ENCODE data around the gene BEND7.
"Not testable (repeated sequence)": the region's sequence is repeated elsewhere in the genome, so short reads cannot be mapped to it uniquely, and the experiment has no call there.

Gene BEND7

GRCh38 chr10:13528875-13529713, at the start of gene BEND7:
BEND7 (minus strand) TSS chr10:13529014; CDS start chr10:13528533, 481 bp downstream.
- H3K27me3 ChIP-seq (ENCODE audit: low read depth) = no peaks in the 10 kb centered on the region
- H3K4me3 ChIP-seq = peak within 1 kb of the TSS; percentile 48
- H3K9me3 ChIP-seq = no peaks in the 10 kb centered on the region
- DNase-seq (ENCODE audit: low spot score in 2 of 2) = peak; percentile 43 to 71
- peaks cover 15% of the 10 kb centered on the region for H3K4me1 ChIP-seq
- in situ Hi-C loops (cut with MboI; ENCODE audit: low sequenced_read_pairs) = no loop called here
- no peaks in the 10 kb centered on the region for H3K36me3 ChIP-seq (replicated peaks)

- no peak overlapping the region for H3K4me3 ChIP-seq
- H3K36me3 ChIP-seq (replicated peaks) = no peaks in the 10 kb centered on the region
- no peaks in the 10 kb centered on the region for H3K9me3 ChIP-seq
- no peak for DNase-seq (ENCODE audit: low spot score in 2 of 2)
- in situ Hi-C loops (cut with MboI; ENCODE audit: low sequenced_read_pairs) = no loop called here
- H3K4me1 ChIP-seq = no peaks in the 10 kb centered on the region
- H3K27me3 ChIP-seq (ENCODE audit: low read depth) = peaks cover 26% of the 10 kb centered on the region
Observed at GRCh38 chr10:13573960-13574359, 45.1 kb upstream of the BEND7 start.

- no peaks in the 10 kb centered on the region for H3K36me3 ChIP-seq (replicated peaks)
- in situ Hi-C loops (cut with MboI; ENCODE audit: low sequenced_read_pairs) = no loop called here
- peaks cover 29% of the 10 kb centered on the region for H3K27me3 ChIP-seq (ENCODE audit: low read depth)
Observed at GRCh38 chr10:13571541-13571940, 42.7 kb upstream of the BEND7 start.

GRCh38 chr10:13567030-13567429, 38.2 kb upstream of the BEND7 start:
- H3K36me3 ChIP-seq (replicated peaks) = no peaks in the 10 kb centered on the region
- no peak for DNase-seq (ENCODE audit: low spot score in 2 of 2)
- no peaks in the 10 kb centered on the region for H3K4me1 ChIP-seq
- peaks cover 23% of the 10 kb centered on the region; the same call in 1 of the 2 replicates for H3K27me3 ChIP-seq (ENCODE audit: low read depth)
- no peaks in the 10 kb centered on the region for H3K9me3 ChIP-seq
- H3K4me3 ChIP-seq = no peak overlapping the region
- in situ Hi-C loops (cut with MboI; ENCODE audit: low sequenced_read_pairs) = no loop called here

More at GRCh38 chr10:13571541-13571940, 42.7 kb upstream of the BEND7 start:
- Histone ChIP-seq H3K4me3 (no peak overlapping the region), H3K4me1 (no peaks in the 10 kb centered on the region), H3K9me3 (no peaks in the 10 kb centered on the region)
- no peak for DNase-seq (ENCODE audit: low spot score in 2 of 2)

- Histone ChIP-seq H3K27me3 (ENCODE audit: low read depth) (peaks cover 14% of the 10 kb centered on the region; the same call in 1 of the 2 replicates), H3K4me1 (no peaks in the 10 kb centered on the region), H3K4me3 (no peak overlapping the region), H3K36me3 (replicated peaks) (no peaks in the 10 kb centered on the region), H3K9me3 (no peaks in the 10 kb centered on the region; the same call in 1 of the 2 replicates)
- no peak for DNase-seq (ENCODE audit: low spot score in 2 of 2)
- in situ Hi-C loops (cut with MboI; ENCODE audit: low sequenced_read_pairs) = no loop called here
Observed at GRCh38 chr10:13564576-13564975, 35.8 kb upstream of the BEND7 start.

- Histone ChIP-seq H3K4me1 (no peaks in the 10 kb centered on the region), H3K4me3 (no peak overlapping the region), H3K36me3 (replicated peaks) (no peaks in the 10 kb centered on the region), H3K27me3 (ENCODE audit: low read depth) (0 out of 2 replicates have a peak, but pooled peaks cover 9% of the 10 kb centered on the region), H3K9me3 (no peaks in the 10 kb centered on the region; the same call in 1 of the 2 replicates)
- in situ Hi-C loops (cut with MboI; ENCODE audit: low sequenced_read_pairs) = no loop called here
- no peak for DNase-seq (ENCODE audit: low spot score in 2 of 2)
Observed at GRCh38 chr10:13563481-13564445, 34.9 kb upstream of the BEND7 start.

GRCh38 chr10:13560597-13560996, 31.8 kb upstream of the BEND7 start:
- Histone ChIP-seq H3K4me1 (no peaks in the 10 kb centered on the region), H3K9me3 (no peaks in the 10 kb centered on the region; the same call in 1 of the 2 replicates), H3K36me3 (replicated peaks) (no peaks in the 10 kb centered on the region), H3K4me3 (no peak overlapping the region), H3K27me3 (ENCODE audit: low read depth) (no peaks in the 10 kb centered on the region)
- in situ Hi-C loops (cut with MboI; ENCODE audit: low sequenced_read_pairs) = no loop called here
- DNase-seq (ENCODE audit: low spot score in 2 of 2) = no peak

GRCh38 chr10:13559124-13559700, 30.4 kb upstream of the BEND7 start:
- Histone ChIP-seq H3K36me3 (replicated peaks) (no peaks in the 10 kb centered on the region), H3K27me3 (ENCODE audit: low read depth) (no peaks in the 10 kb centered on the region), H3K4me3 (no peak overlapping the region), H3K9me3 (no peaks in the 10 kb centered on the region; the same call in 1 of the 2 replicates), H3K4me1 (no peaks in the 10 kb centered on the region)
- DNase-seq (ENCODE audit: low spot score in 2 of 2) = no peak
- in situ Hi-C loops (cut with MboI; ENCODE audit: low sequenced_read_pairs) = no loop called here

- in situ Hi-C loops (cut with MboI; ENCODE audit: low sequenced_read_pairs) = no loop called here
Observed at GRCh38 chr10:13555884-13556510, 27.2 kb upstream of the BEND7 start.

GRCh38 chr10:13550802-13551201, 22.0 kb upstream of the BEND7 start:
- H3K36me3 ChIP-seq (replicated peaks) = no peaks in the 10 kb centered on the region
- H3K27me3 ChIP-seq (ENCODE audit: low read depth) = peaks cover 13% of the 10 kb centered on the region
- no peak for DNase-seq (ENCODE audit: low spot score in 2 of 2)
- no peaks in the 10 kb centered on the region for H3K4me1 ChIP-seq
- in situ Hi-C loops (cut with MboI; ENCODE audit: low sequenced_read_pairs) = no loop called here
- H3K4me3 ChIP-seq = no peak overlapping the region
- H3K9me3 ChIP-seq = no peaks in the 10 kb centered on the region; the same call in 1 of the 2 replicates

More at GRCh38 chr10:13555884-13556510, 27.2 kb upstream of the BEND7 start:
- Histone ChIP-seq H3K36me3 (replicated peaks) (no peaks in the 10 kb centered on the region), H3K4me3 (no peak overlapping the region), H3K27me3 (ENCODE audit: low read depth) (peaks cover 3% of the 10 kb centered on the region; the same call in 1 of the 2 replicates), H3K4me1 (no peaks in the 10 kb centered on the region), H3K9me3 (no peaks in the 10 kb centered on the region)
- peak in 1 of 2 experiments; percentile 9 for DNase-seq (ENCODE audit: low spot score in 2 of 2)

- Histone ChIP-seq H3K4me3 (no peak overlapping the region), H3K36me3 (replicated peaks) (no peaks in the 10 kb centered on the region; the same call in 1 of the 2 replicates), H3K4me1 (no peaks in the 10 kb centered on the region), H3K27me3 (ENCODE audit: low read depth) (peaks cover 54% of the 10 kb centered on the region), H3K9me3 (no peaks in the 10 kb centered on the region; the same call in 1 of the 2 replicates)
- in situ Hi-C loops (cut with MboI; ENCODE audit: low sequenced_read_pairs) = no loop called here
- no peak for DNase-seq (ENCODE audit: low spot score in 2 of 2)
Observed at GRCh38 chr10:13542533-13542932, 13.7 kb upstream of the BEND7 start.

- not testable (repeated sequence) for H3K4me3 ChIP-seq; H3K36me3 ChIP-seq (replicated peaks); H3K4me1 ChIP-seq; H3K9me3 ChIP-seq; DNase-seq (ENCODE audit: low spot score in 2 of 2)
- H3K27me3 ChIP-seq (ENCODE audit: low read depth) = peaks cover 41% of the 10 kb centered on the region
- in situ Hi-C loops (cut with MboI; ENCODE audit: low sequenced_read_pairs) = loop anchor here (5.0 kb wide), 1 partner anchor 161 kb away; no protein-coding TSS in a partner anchor
Observed at GRCh38 chr10:13537985-13538384, 9.2 kb upstream of the BEND7 start.

All from HAP-1 (cell line).